PC-3 (cell line): Measurements from ENCODE around the gene FAM168A.

Experiments
- CTCF ChIP-seq: fragments of 300-600 bp; sonication (generic); conservative IDR thresholded peaks from 2 replicates; pipeline ENCODE4 v1.5.1; 2017; ENCODE audit warnings: antibody characterized with exemption, low read depth, mild to moderate bottlenecking, low read length
- EZH2 ChIP-seq: fragments of 300-600 bp; sonication (generic); IDR thresholded peaks from one replicate; pipeline ENCODE4 v1.6.1; 2017; ENCODE audit warnings: antibody characterized with exemption, mild to moderate bottlenecking, low read length; ENCODE audit not compliant: unreplicated experiment
- EZH2phosphoT487 ChIP-seq: fragments of 300-600 bp; sonication (generic); IDR thresholded peaks from 2 replicates; pipeline ENCODE4 v1.6.1; 2018; ENCODE audit warnings: mild to moderate bottlenecking, antibody characterized with exemption, low read length, borderline replicate concordance

DNA sequence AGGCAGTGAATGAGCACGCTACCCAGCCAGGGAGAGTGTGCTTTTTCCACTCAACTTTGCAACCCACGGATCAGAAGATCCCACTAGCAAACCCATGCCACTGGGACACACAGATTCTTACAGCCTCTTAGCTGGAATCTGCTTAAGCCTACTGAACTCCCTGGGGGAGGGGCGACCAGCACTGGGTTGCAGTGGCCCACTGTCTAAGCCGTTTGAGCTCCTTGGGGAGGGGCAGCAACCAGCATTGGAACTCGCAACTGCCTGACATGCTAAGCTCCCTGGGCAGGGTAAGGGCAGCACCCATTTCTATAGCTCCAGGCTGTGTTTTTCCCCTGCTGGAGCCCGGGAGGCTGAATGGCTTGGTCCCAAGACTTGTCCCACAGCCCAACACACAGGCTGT lies 99.6 kb downstream of the FAM168A start:
- TF ChIP-seq CTCF (no peak), EZH2 (no peak), EZH2phosphoT487 (no peak)
